Esophagus squamous epithelium (tissue), 4 donors: ENCODE measurements around the gene SLC25A15.

Source experiments
- CTCF ChIP-seq, 6 experiments: fragments of 450-650 bp in 4 of 6; fragments of 200-600 bp in 2 of 6; sonication (generic) in 2 of 6; IDR thresholded peaks; one replicate each; pipeline ENCODE4 v1.5.1; 2016 to 2019; ENCODE audit warnings: antibody characterized with exemption in 6 of 6, mild to moderate bottlenecking in 4 of 6, moderate library complexity in 4 of 6
- POLR2A ChIP-seq, 4 donors: fragments of 450-650 bp; IDR thresholded peaks; one replicate each; pipeline ENCODE4 v1.6.1; 2017; ENCODE audit warnings: antibody characterized with exemption in 4 of 4, mild to moderate bottlenecking in 4 of 4, moderate library complexity in 3 of 4

GRCh38 chr13:40784540-40784939 lies 4.9 kb upstream of the SLC25A15 start:
- TF ChIP-seq CTCF (IDR thresholded peaks at IDR 0.05) (no peak), POLR2A (IDR thresholded peaks at IDR 0.05) (no peak)
